Suprapubic skin (tissue), 4 donors: Measurements from ENCODE around the gene MCF2L2. TPM values are rescaled to one million over a fixed set of nuclear protein-coding genes. Genes with fewer than 3 reads are reported as not detected.

ENCODE experiments used
- DNase-seq, 2 donors: peaks; one replicate each; pipeline ENCODE4 v3.0.0-alpha.2; 2019; ENCODE audit warnings: low spot score in 2 of 2
- H3K27ac ChIP-seq: fragments of 200-600 bp; sonication (generic); one replicate; pipeline ENCODE4 v1.5.1; 2019
- H3K27me3 ChIP-seq: fragments of 200-600 bp; sonication (generic); one replicate; pipeline ENCODE4 v1.5.1; 2019
- H3K36me3 ChIP-seq: fragments of 200-600 bp; sonication (generic); one replicate; pipeline ENCODE4 v1.5.1; 2019
- H3K4me1 ChIP-seq: fragments of 200-600 bp; sonication (generic); one replicate; pipeline ENCODE4 v1.5.1; 2019
- H3K4me3 ChIP-seq: fragments of 200-600 bp; sonication (generic); one replicate; pipeline ENCODE4 v1.5.1; 2019; ENCODE audit warnings: mild to moderate bottlenecking
- H3K9me3 ChIP-seq: fragments of 200-600 bp; sonication (generic); one replicate; pipeline ENCODE4 v1.5.1; 2019
- CTCF ChIP-seq, 2 donors: fragments of 200-600 bp in 1 of 2; fragments of 450-650 bp in 1 of 2; sonication (generic) in 1 of 2; IDR thresholded peaks; one replicate each; pipeline ENCODE4 v1.5.1; 2016 to 2019; ENCODE audit warnings: antibody characterized with exemption in 2 of 2, mild to moderate bottlenecking in 1 of 2, moderate library complexity in 1 of 2
- EP300 ChIP-seq: sonication (generic); formaldehyde crosslinking; IDR thresholded peaks from one replicate; pipeline ENCODE4 v1.6.1; 2017; ENCODE audit warnings: antibody characterized with exemption
- POLR2A ChIP-seq, 2 donors: fragments of 450-650 bp; IDR thresholded peaks; one replicate each; pipeline ENCODE4 v1.6.1; 2017; ENCODE audit warnings: antibody characterized with exemption in 2 of 2, mild to moderate bottlenecking in 2 of 2, moderate library complexity in 2 of 2
- POLR2AphosphoS5 ChIP-seq, 3 donors: sonication (generic); formaldehyde crosslinking; IDR thresholded peaks; one replicate each; pipeline ENCODE4 v1.6.1; 2017; ENCODE audit warnings: antibody characterized with exemption in 3 of 3
- WGBS: methylation state at CpG from one replicate; pipeline ENCODE4 v1.1.5; 2018; 5-methylcytosine and 5-hydroxymethylcytosine counted together
- total RNA-seq, 4 donors: library from RNA; depleted of rRNA; stranded (reverse); fragments of >200 nt; gene quantifications; one replicate each; pipeline ENCODE4 v1.1.0, GENCODE V29; 2016

MCF2L2 gene
- total RNA-seq, 4 donors from 2014 or later: 0.36 to 2.2 (median 0.64) TPM

- peak overlapping the region; percentile 97 for H3K4me3 ChIP-seq
- H3K9me3 ChIP-seq: no peaks in the 10 kb centered on the region
- DNase-seq: peak; percentile 87 to 89
- no peaks in the 10 kb centered on the region for H3K27me3 ChIP-seq
- H3K4me1 ChIP-seq: peaks cover 20% of the 10 kb centered on the region
- 0% methylated on average over 2 of the region's 111 CpGs for WGBS
- TF ChIP-seq EP300 (no peak), POLR2AphosphoS5 (IDR thresholded peaks at IDR 0.05) (peak in 2 of 3 donors; percentile 51 to 72)
- no peaks in the 10 kb centered on the region for H3K36me3 ChIP-seq
- H3K27ac ChIP-seq: peak overlapping the region; percentile 97
These were observed 174.6 kb downstream of the MCF2L2 start for GRCh38 chr3:183253528-183254486.

- 0% methylated on average over 9 of the region's 43 CpGs for WGBS
- Histone ChIP-seq H3K9me3 (no peaks in the 10 kb centered on the region), H3K36me3 (no peaks in the 10 kb centered on the region), H3K4me3 (peak within 1 kb of the TSS; percentile 97), H3K4me1 (peaks cover 20% of the 10 kb centered on the region), H3K27me3 (no peaks in the 10 kb centered on the region), H3K27ac (peak within 1 kb of the TSS; percentile 97)
- DNase-seq: peak in 1 of 2 donors; percentile 87
- TF ChIP-seq POLR2A (IDR thresholded peaks at IDR 0.05): no peak
- no peak for TF ChIP-seq POLR2AphosphoS5 (IDR thresholded peaks at IDR 0.05)
- no peak for TF ChIP-seq EP300
- no peak for TF ChIP-seq CTCF (IDR thresholded peaks at IDR 0.05)
These were observed 175.4 kb downstream of the MCF2L2 start, which contains the start of gene B3GNT5 for GRCh38 chr3:183252973-183253527. TSS of gene B3GNT5 (plus strand) at chr3:183253253. CDS start at chr3:183269799, 16,546 bp downstream.

GRCh38 chr3:183252118-183252782 is 176.2 kb downstream of the MCF2L2 start:
- 83% methylated on average over 5 of the region's 5 CpGs for WGBS
- peak overlapping the region; percentile 97 for H3K27ac ChIP-seq
- TF ChIP-seq CTCF (IDR thresholded peaks at IDR 0.05) (no peak), POLR2A (IDR thresholded peaks at IDR 0.05) (no peak), POLR2AphosphoS5 (IDR thresholded peaks at IDR 0.05) (no peak), EP300 (no peak)
- no peaks in the 10 kb centered on the region for H3K9me3 ChIP-seq
- H3K4me1 ChIP-seq: peaks cover 20% of the 10 kb centered on the region
- DNase-seq: no peak
- H3K27me3 ChIP-seq: no peaks in the 10 kb centered on the region
- H3K4me3 ChIP-seq: peak overlapping the region; percentile 97
- H3K36me3 ChIP-seq: no peaks in the 10 kb centered on the region

GRCh38 chr3:183249006-183249718 is 179.3 kb downstream of the MCF2L2 start:
- no peaks in the 10 kb centered on the region for H3K27me3 ChIP-seq
- no peak for DNase-seq

More at GRCh38 chr3:183249006-183249718, 179.3 kb downstream of the MCF2L2 start:
- no peak for TF ChIP-seq POLR2AphosphoS5 (IDR thresholded peaks at IDR 0.05)
- no peak for TF ChIP-seq CTCF (IDR thresholded peaks at IDR 0.05)
- no peak for TF ChIP-seq EP300
- no peaks in the 10 kb centered on the region for H3K9me3 ChIP-seq
- H3K27ac ChIP-seq: no peak overlapping the region
- H3K4me1 ChIP-seq: peaks cover 7% of the 10 kb centered on the region
- H3K36me3 ChIP-seq: no peaks in the 10 kb centered on the region
- no peak overlapping the region for H3K4me3 ChIP-seq
- WGBS: 83% methylated on average over 6 of the region's 6 CpGs
